IMR-90 (cell line): ENCODE results near the gene INTS2. TPM values are rescaled to one million over a fixed set of nuclear protein-coding genes. Genes with fewer than 3 reads are reported as not detected.

Source experiments
- ATAC-seq: fragments of 200-7000 bp; cut with Tn5 transposase; 2 replicates; pipeline ENCODE4 v1.9.1; 2020; ENCODE audit warnings: low read depth, mild to moderate bottlenecking, moderate library complexity
- BruUV-seq: library from RNA; stranded (reverse); fragments of 400-500 nt; replicated peaks from 2 replicates; lab custom pipeline; 2021; lab: Mats Ljungman, UMichigan
- CTCF ChIA-PET: fragments of 300-600 bp; formaldehyde crosslinking; extraction: SDS; loops from one replicate; lab custom pipeline; 2021; ENCODE audit warnings: antibody characterized with exemption; lab: Yijun Ruan, JAX
- POLR2A ChIA-PET: fragments of 300-600 bp; sonication (Branson Sonifier 250); formaldehyde crosslinking; loops from one replicate; lab custom pipeline; 2022; ENCODE audit warnings: antibody characterized with exemption; ENCODE audit not compliant: unreplicated experiment; lab: Charles Lee
- DNase-seq: peaks from one replicate; pipeline ENCODE4 v3.0.0; 2013
- H2AFZ ChIP-seq: replicated peaks from 2 replicates; pipeline ENCODE3; 2013; ENCODE audit warnings: low read length, mild to moderate bottlenecking; ENCODE audit not compliant: poor library complexity
- H2AK5ac ChIP-seq: 2 replicates; pipeline ENCODE4 v1.6.1; 2013; ENCODE audit warnings: low read depth, low read length, inconsistent platforms
- H2AK9ac ChIP-seq: replicated peaks from 2 replicates; pipeline ENCODE3; 2013; ENCODE audit warnings: mild to moderate bottlenecking, low read depth, low read length, moderate library complexity; ENCODE audit not compliant: poor library complexity
- H2BK120ac ChIP-seq: 2 replicates; pipeline ENCODE4 v1.6.1; 2013; ENCODE audit warnings: low read depth, low read length, inconsistent platforms
- H2BK15ac ChIP-seq: 3 replicates; pipeline ENCODE4 v1.6.1; 2013; ENCODE audit warnings: low read depth, low read length, inconsistent platforms
- H2BK20ac ChIP-seq: 2 replicates; pipeline ENCODE4 v1.6.1; 2013; ENCODE audit warnings: low read depth, mild to moderate bottlenecking, inconsistent platforms, low read length, moderate library complexity
- H2BK5ac ChIP-seq: 2 replicates; pipeline ENCODE4 v1.6.1; 2013; ENCODE audit warnings: mild to moderate bottlenecking, low read depth, low read length, inconsistent platforms; ENCODE audit not compliant: poor library complexity, severe bottlenecking
- H3K14ac ChIP-seq: replicated peaks from 2 replicates; pipeline ENCODE4 v1.6.1; 2013; ENCODE audit warnings: low read depth, low read length, inconsistent platforms
- H3K18ac ChIP-seq: 2 replicates; pipeline ENCODE4 v1.6.1; 2013; ENCODE audit warnings: low read depth, low read length, control low read depth
- H3K23ac ChIP-seq: 2 replicates; pipeline ENCODE4 v1.6.1; 2013; ENCODE audit warnings: low read depth, low read length, inconsistent platforms
- H3K27ac ChIP-seq: 2 replicates; pipeline ENCODE4 v1.5.1; 2013; ENCODE audit warnings: mild to moderate bottlenecking, control low read depth, low read length; ENCODE audit not compliant: insufficient read depth
- H3K27me3 ChIP-seq: 2 replicates; pipeline ENCODE4 v1.6.1; 2013; ENCODE audit warnings: low read length; ENCODE audit not compliant: control insufficient read depth, insufficient read depth
- H3K36me3 ChIP-seq: 2 replicates; pipeline ENCODE4 v1.6.1; 2013; ENCODE audit warnings: low read length, mixed read lengths; ENCODE audit not compliant: control insufficient read depth, insufficient read depth
- H3K4ac ChIP-seq: 2 replicates; pipeline ENCODE4 v1.6.1; 2013; ENCODE audit warnings: low read depth, low read length, inconsistent platforms
- H3K4me1 ChIP-seq: 2 replicates; pipeline ENCODE4 v1.6.1; 2013; ENCODE audit warnings: low read length, mixed read lengths; ENCODE audit not compliant: control insufficient read depth, insufficient read depth
- H3K4me2 ChIP-seq: 2 replicates; pipeline ENCODE4 v1.6.1; 2013; ENCODE audit warnings: low read depth, mild to moderate bottlenecking, control low read depth, low read length, moderate library complexity
- H3K4me3 ChIP-seq: 2 replicates; pipeline ENCODE4 v1.5.1; 2013; ENCODE audit warnings: low read depth, mild to moderate bottlenecking, control low read depth, low read length, moderate library complexity; ENCODE audit not compliant: insufficient read depth
- H3K56ac ChIP-seq: 2 replicates; pipeline ENCODE4 v1.6.1; 2013; ENCODE audit warnings: low read length, inconsistent platforms; ENCODE audit not compliant: insufficient read depth; ENCODE audit errors: extremely low read depth
- H3K79me1 ChIP-seq, 2 experiments: 2 replicates each; pipeline ENCODE4 v1.6.1; 2013; ENCODE audit warnings: low read length in 2 of 2, inconsistent platforms in 1 of 2, low read depth in 1 of 2
- H3K9ac ChIP-seq: 2 replicates; pipeline ENCODE4 v1.6.1; 2013; ENCODE audit warnings: low read depth, low read length, control low read depth
- H3K9me1 ChIP-seq: 2 replicates; pipeline ENCODE4 v1.6.1; 2013; ENCODE audit warnings: low read length, inconsistent platforms; ENCODE audit not compliant: insufficient read depth
- H3K9me3 ChIP-seq: 2 replicates; pipeline ENCODE4 v1.6.1; 2013; ENCODE audit warnings: low read length; ENCODE audit not compliant: control insufficient read depth, insufficient read depth
- H4K20me1 ChIP-seq: 2 replicates; pipeline ENCODE4 v1.6.1; 2013; ENCODE audit warnings: low read length, inconsistent platforms; ENCODE audit not compliant: insufficient read depth
- H4K5ac ChIP-seq: 2 replicates; pipeline ENCODE4 v1.6.1; 2013; ENCODE audit warnings: mild to moderate bottlenecking, low read depth, low read length, control low read depth
- H4K8ac ChIP-seq, 2 experiments: 2 replicates each; pipeline ENCODE4 v1.6.1; 2013; ENCODE audit warnings: low read depth in 2 of 2, low read length in 2 of 2, control low read depth in 1 of 2, inconsistent platforms in 1 of 2
- H4K91ac ChIP-seq: 2 replicates; pipeline ENCODE4 v1.6.1; 2013; ENCODE audit warnings: low read depth, low read length, inconsistent platforms; ENCODE audit not compliant: insufficient read depth
- CHD1 ChIP-seq: IDR thresholded peaks from 2 replicates; pipeline ENCODE4 v1.6.1; 2012; ENCODE audit warnings: low read depth, low read length, improper control_type of control experiment
- MAZ ChIP-seq: IDR thresholded peaks from 2 replicates; pipeline ENCODE4 v1.6.1; 2012; ENCODE audit warnings: low read depth, mild to moderate bottlenecking, low read length, improper control_type of control experiment, moderate library complexity, borderline replicate concordance
- NFE2L2 ChIP-seq: fragments of 150-350 bp; IDR thresholded peaks from 2 replicates; pipeline ENCODE4 v1.6.1; 2016; ENCODE audit warnings: low read depth, mild to moderate bottlenecking, low read length
- POLR2A ChIP-seq: IDR thresholded peaks from 2 replicates; pipeline ENCODE4 v1.6.1; 2012; ENCODE audit warnings: mild to moderate bottlenecking, low read depth, low read length
- RCOR1 ChIP-seq: IDR thresholded peaks from 2 replicates; pipeline ENCODE4 v1.6.1; 2012; ENCODE audit warnings: mild to moderate bottlenecking, low read length, improper control_type of control experiment; ENCODE audit not compliant: insufficient replicate concordance
- WGBS, 2 experiments: methylation state at CpG; one replicate each; pipeline versions ENCODE4 v1.1.5 to v1.1.7; 2013; ENCODE audit warnings: missing lambda C conversion rate in 2 of 2; ENCODE audit not compliant: insufficient read length in 1 of 2; ENCODE audit errors: extremely low coverage in 2 of 2; 5-methylcytosine and 5-hydroxymethylcytosine counted together
- dilution Hi-C: fragments of 300-500 bp; cut with HindIII; formaldehyde crosslinking; loops from one replicate; pipeline ENCODE4 v1.14.3; 2018; ENCODE audit warnings: low sequenced_read_pairs; ENCODE audit not compliant: unreplicated experiment
- in situ Hi-C: fragments of 300-500 bp; cut with MboI; formaldehyde crosslinking; loops from 3 replicates; pipeline ENCODE4 v1.14.3; 2019; ENCODE audit warnings: low sequenced_read_pairs, inconsistent platforms, mixed read lengths
- intact Hi-C: fragments of 100-400 bp; cut with micrococcal nuclease; formaldehyde crosslinking; loops from 2 replicates; pipeline ENCODE4 v1.10.0; 2022
- polyA plus RNA-seq, 3 experiments: library from polyadenylated mRNA; depleted of rRNA; stranded (reverse); fragments of >200 nt; gene quantifications; 2 replicates each; pipeline ENCODE4 v1.2.3, GENCODE V29; 2012; ENCODE audit warnings: low replicate concordance in 1 of 3
- total RNA-seq: library from RNA; depleted of rRNA; stranded (reverse); fragments of >200 nt; gene quantifications from 2 replicates; pipeline ENCODE4 v1.2.3, GENCODE V29; 2012

Gene INTS2
- total and polyA plus RNA-seq, 2 of the 4 experiments (the other 2 are of a cell fraction) = 4.0 to 17.4 TPM

DNA sequence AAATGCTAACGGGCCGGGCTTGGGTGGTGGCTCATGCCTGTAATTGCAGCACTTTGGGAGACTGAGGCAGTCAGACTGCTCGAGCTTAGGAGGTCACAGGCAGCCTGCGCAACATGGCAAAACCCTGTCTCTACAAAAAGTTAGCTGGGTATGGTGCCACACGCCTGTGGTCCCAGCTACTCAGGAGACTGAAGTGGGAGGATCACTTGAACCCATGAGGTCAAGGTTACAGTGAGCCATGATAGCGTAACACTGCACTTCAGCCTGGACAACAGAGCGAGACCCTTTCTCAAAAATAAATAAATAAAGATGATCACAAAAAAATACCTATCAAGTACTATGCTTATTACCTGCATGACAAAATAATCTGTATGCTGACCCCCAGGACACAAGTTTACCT lies 46.3 kb upstream of the INTS2 start:
- H4K5ac ChIP-seq = no peak overlapping the region
- H3K4me3 ChIP-seq = no peak overlapping the region
- H4K91ac ChIP-seq = no peak overlapping the region
- no peak overlapping the region for H2AK5ac ChIP-seq
- no TSS peak for BruUV-seq
- H4K20me1 ChIP-seq = peaks cover 6% of the 10 kb centered on the region; the same call in 1 of the 2 replicates
- ChIA-PET CTCF (no interaction called here), POLR2A (no interaction called here)
- H4K8ac ChIP-seq = no peak overlapping the region
- no peak overlapping the region for H3K4ac ChIP-seq
- peaks cover 3 to 52% of the 10 kb centered on the region in 2 experiments for H3K79me1 ChIP-seq
- TF ChIP-seq CHD1 = no peak
- no peak for TF ChIP-seq MAZ
- no peak for TF ChIP-seq RCOR1
- TF ChIP-seq NFE2L2 = no peak
- no peak for TF ChIP-seq POLR2A
- no peak overlapping the region for H3K56ac ChIP-seq
- in situ Hi-C loops (no loop called here), dilution Hi-C loops (no loop called here), intact Hi-C loops (no loop called here)
- no peak overlapping the region for H3K14ac ChIP-seq
- no peak overlapping the region for H3K23ac ChIP-seq
- WGBS, 2 experiments = 100% methylated on average over 3 of the region's 7 CpGs; no CpG with 5 or more reads in 1 of the 2 experiments
- peaks cover 2% of the 10 kb centered on the region; the same call in 1 of the 2 replicates for H3K4me1 ChIP-seq
- no peak overlapping the region for H2AFZ ChIP-seq
- H3K9ac ChIP-seq = no peak overlapping the region
- H3K9me3 ChIP-seq = no peaks in the 10 kb centered on the region
- H2AK9ac ChIP-seq = no peak overlapping the region
- ATAC-seq (no peak), DNase-seq (no peak)
- H2BK120ac ChIP-seq = no peak overlapping the region
- H2BK5ac ChIP-seq = no peak overlapping the region
- H2BK15ac ChIP-seq = no peak overlapping the region
- peaks cover 3% of the 10 kb centered on the region; the same call in 1 of the 2 replicates for H3K9me1 ChIP-seq
- H2BK20ac ChIP-seq = no peak overlapping the region
- H3K27me3 ChIP-seq = no peaks in the 10 kb centered on the region
- no peak overlapping the region for H3K18ac ChIP-seq
- peaks cover 26% of the 10 kb centered on the region for H3K36me3 ChIP-seq
- no peak overlapping the region for H3K4me2 ChIP-seq
- no peak overlapping the region for H3K27ac ChIP-seq
